Tibial nerve (tissue), 4 donors: ENCODE data around the gene PTGER4.

Experiments used
- EP300 ChIP-seq, 2 donors: sonication (generic); formaldehyde crosslinking; IDR thresholded peaks; one replicate each; pipeline ENCODE4 v1.6.1; 2017; ENCODE audit warnings: antibody characterized with exemption in 2 of 2, mild to moderate bottlenecking in 1 of 2
- TF ChIP-seq, protein P1 (sequence below), 5 experiments: fragments of 200-600 bp in 3 of 5; fragments of 450-650 bp in 2 of 5; sonication (generic) in 3 of 5; IDR thresholded peaks; one replicate each; pipeline ENCODE4 v1.5.1; 2016 to 2019; ENCODE audit warnings: antibody characterized with exemption in 5 of 5, mild to moderate bottlenecking in 3 of 5, moderate library complexity in 2 of 5

DNA sequence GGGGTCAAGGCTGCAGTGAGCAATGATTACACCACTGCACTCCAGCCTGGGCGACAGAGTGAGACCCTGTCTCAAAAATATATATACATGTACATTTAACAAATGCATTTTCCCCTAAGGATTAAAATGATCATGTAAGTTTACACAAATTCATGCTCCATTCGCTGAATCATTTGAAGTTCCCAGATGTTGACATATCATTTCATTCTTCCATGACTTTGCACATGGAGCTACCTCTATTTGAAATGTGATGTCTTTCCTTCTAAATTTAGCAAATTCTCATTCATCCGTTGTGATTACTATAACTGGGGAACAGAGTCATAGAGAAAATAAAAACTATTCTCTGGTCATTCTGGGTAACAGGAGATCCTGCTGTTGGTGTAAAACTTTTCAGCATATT, 10.6 kb downstream of the PTGER4 start:
- TF ChIP-seq, protein P1, sequence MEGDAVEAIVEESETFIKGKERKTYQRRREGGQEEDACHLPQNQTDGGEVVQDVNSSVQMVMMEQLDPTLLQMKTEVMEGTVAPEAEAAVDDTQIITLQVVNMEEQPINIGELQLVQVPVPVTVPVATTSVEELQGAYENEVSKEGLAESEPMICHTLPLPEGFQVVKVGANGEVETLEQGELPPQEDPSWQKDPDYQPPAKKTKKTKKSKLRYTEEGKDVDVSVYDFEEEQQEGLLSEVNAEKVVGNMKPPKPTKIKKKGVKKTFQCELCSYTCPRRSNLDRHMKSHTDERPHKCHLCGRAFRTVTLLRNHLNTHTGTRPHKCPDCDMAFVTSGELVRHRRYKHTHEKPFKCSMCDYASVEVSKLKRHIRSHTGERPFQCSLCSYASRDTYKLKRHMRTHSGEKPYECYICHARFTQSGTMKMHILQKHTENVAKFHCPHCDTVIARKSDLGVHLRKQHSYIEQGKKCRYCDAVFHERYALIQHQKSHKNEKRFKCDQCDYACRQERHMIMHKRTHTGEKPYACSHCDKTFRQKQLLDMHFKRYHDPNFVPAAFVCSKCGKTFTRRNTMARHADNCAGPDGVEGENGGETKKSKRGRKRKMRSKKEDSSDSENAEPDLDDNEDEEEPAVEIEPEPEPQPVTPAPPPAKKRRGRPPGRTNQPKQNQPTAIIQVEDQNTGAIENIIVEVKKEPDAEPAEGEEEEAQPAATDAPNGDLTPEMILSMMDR (IDR thresholded peaks at IDR 0.05) = no peak
- TF ChIP-seq EP300 (IDR thresholded peaks at IDR 0.05) = no peak
